WTC11 (cell line): ENCODE measurements around the gene HAUS2. TPM values are rescaled to one million over a fixed set of nuclear protein-coding genes. Genes with fewer than 3 reads are reported as not detected.

Experiments used
- ATAC-seq: fragments of 200-7000 bp; cut with Tn5 transposase; 2 replicates; pipeline ENCODE4 v1.10.0; 2021; ENCODE audit warnings: mild to moderate bottlenecking, moderate library complexity
- CTCF ChIA-PET: fragments of 300-600 bp; sonication (Branson Sonifier 250); formaldehyde crosslinking; loops from one replicate; lab custom pipeline; 2021; ENCODE audit warnings: antibody characterized with exemption; lab: Charles Lee
- POLR2A ChIA-PET: fragments of 350-600 bp; sonication (Branson Sonifier 250); formaldehyde crosslinking; loops from one replicate; lab custom pipeline; 2021; ENCODE audit warnings: antibody characterized with exemption; lab: Charles Lee
- DNase-seq: peaks from one replicate; pipeline ENCODE4 v3.0.0; 2021; ENCODE audit warnings: low spot score
- H3K27ac Mint-ChIP-seq: 2 replicates; pipeline ENCODE4 v1.8.0; 2021; ENCODE audit warnings: mixed read lengths
- H3K27me3 Mint-ChIP-seq: 2 replicates; pipeline ENCODE4 v1.8.0; 2021; ENCODE audit warnings: low read depth, mild to moderate bottlenecking, moderate library complexity, mixed read lengths
- H3K36me3 Mint-ChIP-seq: 2 replicates; pipeline ENCODE4 v1.8.0; 2021; ENCODE audit warnings: mixed read lengths
- H3K4me1 Mint-ChIP-seq: 2 replicates; pipeline ENCODE4 v1.8.0; 2022; ENCODE audit warnings: mixed read lengths
- H3K4me3 Mint-ChIP-seq: 2 replicates; pipeline ENCODE4 v1.8.0; 2021; ENCODE audit warnings: mild to moderate bottlenecking, moderate library complexity, mixed read lengths
- H3K9me3 Mint-ChIP-seq: 2 replicates; pipeline ENCODE4 v1.8.0; 2021; ENCODE audit warnings: mixed read lengths
- CBFB ChIP-seq: sonication (generic); formaldehyde crosslinking; IDR thresholded peaks from 2 replicates; pipeline ENCODE4 v1.8.1; 2022; ENCODE audit warnings: mild to moderate bottlenecking, low read depth, missing genetic modification reagents
- ELF4 ChIP-seq: sonication (generic); formaldehyde crosslinking; IDR thresholded peaks from 2 replicates; pipeline ENCODE4 v1.8.1; 2022; ENCODE audit warnings: low read depth, mild to moderate bottlenecking, moderate library complexity, missing genetic modification reagents
- FOXJ3 ChIP-seq: sonication (generic); formaldehyde crosslinking; IDR thresholded peaks from 2 replicates; pipeline ENCODE4 v1.9.0; 2021; ENCODE audit warnings: missing genetic modification reagents, mild to moderate bottlenecking, borderline replicate concordance
- FOXK1 ChIP-seq: sonication (generic); formaldehyde crosslinking; IDR thresholded peaks from 2 replicates; pipeline ENCODE4 v1.8.0; 2022; ENCODE audit warnings: mild to moderate bottlenecking, moderate library complexity, missing genetic modification reagents
- JAZF1 ChIP-seq: fragments of 250-450 bp; sonication (Bioruptor Pico); IDR thresholded peaks from 2 replicates; pipeline ENCODE4 v1.9.0; 2021; ENCODE audit warnings: moderate library complexity, mild to moderate bottlenecking, inconsistent platforms
- PRRX2 ChIP-seq: fragments of 250-450 bp; sonication (Bioruptor Pico); IDR thresholded peaks from 2 replicates; pipeline ENCODE4 v1.8.0; 2021; ENCODE audit warnings: mild to moderate bottlenecking
- SMAD3 ChIP-seq: sonication (generic); formaldehyde crosslinking; IDR thresholded peaks from 2 replicates; pipeline ENCODE4 v1.8.0; 2022; ENCODE audit warnings: missing genetic modification reagents, mild to moderate bottlenecking, borderline replicate concordance
- TEAD1 ChIP-seq: sonication (generic); formaldehyde crosslinking; IDR thresholded peaks from 2 replicates; pipeline ENCODE4 v1.8.0; 2022; ENCODE audit warnings: mild to moderate bottlenecking, missing genetic modification reagents
- ZNF121 ChIP-seq: sonication (generic); formaldehyde crosslinking; IDR thresholded peaks from 2 replicates; pipeline ENCODE4 v1.8.0; 2023; ENCODE audit warnings: missing genetic modification reagents
- ZNF138 ChIP-seq: sonication (generic); formaldehyde crosslinking; conservative IDR thresholded peaks from 2 replicates; pipeline ENCODE4 v1.8.1; 2022; ENCODE audit warnings: mild to moderate bottlenecking, moderate library complexity, missing genetic modification reagents
- total RNA-seq: library from RNA; stranded (reverse); gene quantifications from 3 replicates; pipeline ENCODE4 v1.2.3, GENCODE V29; 2021
- TF ChIP-seq, protein P1 (sequence below): sonication (generic); formaldehyde crosslinking; IDR thresholded peaks from 2 replicates; pipeline ENCODE4 v1.8.1; 2022; ENCODE audit warnings: low read depth, missing genetic modification reagents, borderline replicate concordance
- TF ChIP-seq, protein P2 (sequence below): fragments of 250-450 bp; sonication (Bioruptor Pico); IDR thresholded peaks from 2 replicates; pipeline ENCODE4 v1.9.0; 2021; ENCODE audit warnings: moderate library complexity, mild to moderate bottlenecking, inconsistent platforms, borderline replicate concordance
- TF ChIP-seq, protein P3 (sequence below): sonication (generic); formaldehyde crosslinking; IDR thresholded peaks from 2 replicates; pipeline ENCODE4 v1.8.1; 2023; ENCODE audit warnings: mild to moderate bottlenecking, moderate library complexity, missing genetic modification reagents
- TF ChIP-seq, protein P4 (sequence below): sonication (generic); formaldehyde crosslinking; IDR thresholded peaks from 2 replicates; pipeline ENCODE4 v1.8.1; 2023; ENCODE audit warnings: mild to moderate bottlenecking, missing genetic modification reagents, moderate library complexity
- TF ChIP-seq, protein P5 (sequence below): fragments of 250-450 bp; sonication (Bioruptor Pico); IDR thresholded peaks from 2 replicates; pipeline ENCODE4 v1.9.0; 2021; ENCODE audit warnings: mild to moderate bottlenecking
- TF ChIP-seq, protein P6 (sequence below): sonication (generic); formaldehyde crosslinking; conservative IDR thresholded peaks from 2 replicates; pipeline ENCODE4 v1.8.1; 2023; ENCODE audit warnings: mild to moderate bottlenecking, low read depth, missing genetic modification reagents, moderate library complexity
- TF ChIP-seq, protein P7 (sequence below): sonication (generic); formaldehyde crosslinking; IDR thresholded peaks from 2 replicates; pipeline ENCODE4 v1.8.0; 2023; ENCODE audit warnings: missing genetic modification reagents, mild to moderate bottlenecking, borderline replicate concordance
- TF ChIP-seq, protein P8 (sequence below): sonication (generic); formaldehyde crosslinking; IDR thresholded peaks from 2 replicates; pipeline ENCODE4 v1.8.0; 2022; ENCODE audit warnings: mild to moderate bottlenecking, missing genetic modification reagents

HAUS2 gene
- total RNA-seq, 1 experiment from 2014 or later, result 17.9 TPM

DNA sequence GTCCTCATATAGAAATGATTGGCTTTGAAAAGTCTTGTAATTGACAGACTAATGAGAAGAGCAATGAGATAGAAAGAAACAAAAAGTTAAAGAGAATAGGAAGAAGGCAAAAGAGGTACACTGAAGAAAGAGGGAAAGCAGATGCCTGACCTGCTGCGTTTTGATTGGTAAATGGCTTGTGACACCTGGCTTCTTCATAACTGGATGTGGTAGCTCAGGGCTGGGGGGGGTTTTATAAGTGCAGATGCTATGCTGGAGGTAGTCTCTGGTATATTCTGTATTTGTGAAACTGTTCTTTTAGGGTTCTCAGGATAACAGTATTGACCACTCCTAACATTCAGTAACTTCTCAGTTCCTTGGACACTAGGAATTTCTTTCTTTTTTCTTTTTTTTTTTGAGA is 28.1 kb downstream of the HAUS2 start:
- DNase-seq, result no peak
- H3K9me3 Mint-ChIP-seq, result no peaks in the 10 kb centered on the region
- peak overlapping the region; percentile 90 for H3K4me3 Mint-ChIP-seq
- H3K27me3 Mint-ChIP-seq, result peaks cover 79% of the 10 kb centered on the region
- ATAC-seq, result no peak
- ChIA-PET CTCF (no interaction called here), POLR2A (no interaction called here)
- H3K27ac Mint-ChIP-seq, result no peak overlapping the region
- TF ChIP-seq ZNF121 (CRISPR knock-in tag) (no peak), ELF4 (CRISPR knock-in tag) (no peak)
- TF ChIP-seq, protein P1, sequence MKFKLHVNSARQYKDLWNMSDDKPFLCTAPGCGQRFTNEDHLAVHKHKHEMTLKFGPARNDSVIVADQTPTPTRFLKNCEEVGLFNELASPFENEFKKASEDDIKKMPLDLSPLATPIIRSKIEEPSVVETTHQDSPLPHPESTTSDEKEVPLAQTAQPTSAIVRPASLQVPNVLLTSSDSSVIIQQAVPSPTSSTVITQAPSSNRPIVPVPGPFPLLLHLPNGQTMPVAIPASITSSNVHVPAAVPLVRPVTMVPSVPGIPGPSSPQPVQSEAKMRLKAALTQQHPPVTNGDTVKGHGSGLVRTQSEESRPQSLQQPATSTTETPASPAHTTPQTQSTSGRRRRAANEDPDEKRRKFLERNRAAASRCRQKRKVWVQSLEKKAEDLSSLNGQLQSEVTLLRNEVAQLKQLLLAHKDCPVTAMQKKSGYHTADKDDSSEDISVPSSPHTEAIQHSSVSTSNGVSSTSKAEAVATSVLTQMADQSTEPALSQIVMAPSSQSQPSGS (CRISPR knock-in tag), result no peak
- TF ChIP-seq, protein P2, sequence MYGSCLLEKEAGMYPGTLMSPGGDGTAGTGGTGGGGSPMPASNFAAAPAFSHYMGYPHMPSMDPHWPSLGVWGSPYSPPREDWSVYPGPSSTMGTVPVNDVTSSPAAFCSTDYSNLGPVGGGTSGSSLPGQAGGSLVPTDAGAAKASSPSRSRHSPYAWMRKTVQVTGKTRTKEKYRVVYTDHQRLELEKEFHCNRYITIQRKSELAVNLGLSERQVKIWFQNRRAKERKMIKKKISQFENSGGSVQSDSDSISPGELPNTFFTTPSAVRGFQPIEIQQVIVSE, result no peak
- TF ChIP-seq, protein P3, sequence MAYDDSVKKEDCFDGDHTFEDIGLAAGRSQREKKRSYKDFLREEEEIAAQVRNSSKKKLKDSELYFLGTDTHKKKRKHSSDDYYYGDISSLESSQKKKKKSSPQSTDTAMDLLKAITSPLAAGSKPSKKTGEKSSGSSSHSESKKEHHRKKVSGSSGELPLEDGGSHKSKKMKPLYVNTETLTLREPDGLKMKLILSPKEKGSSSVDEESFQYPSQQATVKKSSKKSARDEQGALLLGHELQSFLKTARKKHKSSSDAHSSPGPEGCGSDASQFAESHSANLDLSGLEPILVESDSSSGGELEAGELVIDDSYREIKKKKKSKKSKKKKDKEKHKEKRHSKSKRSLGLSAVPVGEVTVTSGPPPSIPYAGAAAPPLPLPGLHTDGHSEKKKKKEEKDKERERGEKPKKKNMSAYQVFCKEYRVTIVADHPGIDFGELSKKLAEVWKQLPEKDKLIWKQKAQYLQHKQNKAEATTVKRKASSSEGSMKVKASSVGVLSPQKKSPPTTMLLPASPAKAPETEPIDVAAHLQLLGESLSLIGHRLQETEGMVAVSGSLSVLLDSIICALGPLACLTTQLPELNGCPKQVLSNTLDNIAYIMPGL, result no peak
- TF ChIP-seq, protein P4, sequence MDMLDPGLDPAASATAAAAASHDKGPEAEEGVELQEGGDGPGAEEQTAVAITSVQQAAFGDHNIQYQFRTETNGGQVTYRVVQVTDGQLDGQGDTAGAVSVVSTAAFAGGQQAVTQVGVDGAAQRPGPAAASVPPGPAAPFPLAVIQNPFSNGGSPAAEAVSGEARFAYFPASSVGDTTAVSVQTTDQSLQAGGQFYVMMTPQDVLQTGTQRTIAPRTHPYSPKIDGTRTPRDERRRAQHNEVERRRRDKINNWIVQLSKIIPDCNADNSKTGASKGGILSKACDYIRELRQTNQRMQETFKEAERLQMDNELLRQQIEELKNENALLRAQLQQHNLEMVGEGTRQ (CRISPR knock-in tag), result no peak
- H3K36me3 Mint-ChIP-seq, result no peaks in the 10 kb centered on the region
- H3K4me1 Mint-ChIP-seq, result peaks cover 20% of the 10 kb centered on the region

DNA sequence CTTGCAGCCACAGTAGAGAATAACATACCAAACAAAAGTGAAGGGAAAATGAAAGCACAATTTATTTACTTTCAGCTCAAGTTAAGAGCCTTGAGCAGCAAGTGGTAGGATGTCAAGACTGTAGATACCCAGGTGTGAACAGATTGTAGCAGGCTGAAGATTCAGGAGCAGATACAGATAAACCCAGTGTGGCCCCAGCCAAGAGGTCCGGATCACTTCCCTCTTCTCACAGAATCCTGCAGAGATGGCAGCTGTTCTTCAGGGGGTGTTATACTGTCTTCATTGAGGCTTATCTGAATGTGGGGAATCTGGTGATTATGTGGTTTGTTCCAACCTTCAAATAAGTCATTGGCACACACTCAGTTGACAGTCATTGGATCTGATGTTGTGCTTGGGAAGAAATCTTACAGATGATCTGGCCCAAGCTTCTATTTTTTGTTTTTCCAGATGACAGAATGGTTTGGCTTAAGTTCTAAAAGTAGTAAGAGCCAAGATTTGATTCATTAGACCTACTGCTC is 28.9 kb downstream of the HAUS2 start:
- Mint-ChIP-seq H3K4me1 (peaks cover 20% of the 10 kb centered on the region), H3K9me3 (no peaks in the 10 kb centered on the region), H3K27me3 (peaks cover 86% of the 10 kb centered on the region), H3K27ac (no peak overlapping the region), H3K4me3 (no peak overlapping the region), H3K36me3 (no peaks in the 10 kb centered on the region)
- DNase-seq (no peak), ATAC-seq (no peak)
- ChIA-PET CTCF (no interaction called here), POLR2A (no interaction called here)
- TF ChIP-seq SMAD3 (CRISPR knock-in tag) (no peak), CBFB (no peak), TEAD1 (CRISPR knock-in tag) (no peak), ZNF138 (CRISPR knock-in tag) (no peak), PRRX2 (CRISPR knock-in tag) (no peak), FOXJ3 (CRISPR knock-in tag) (no peak)

DNA sequence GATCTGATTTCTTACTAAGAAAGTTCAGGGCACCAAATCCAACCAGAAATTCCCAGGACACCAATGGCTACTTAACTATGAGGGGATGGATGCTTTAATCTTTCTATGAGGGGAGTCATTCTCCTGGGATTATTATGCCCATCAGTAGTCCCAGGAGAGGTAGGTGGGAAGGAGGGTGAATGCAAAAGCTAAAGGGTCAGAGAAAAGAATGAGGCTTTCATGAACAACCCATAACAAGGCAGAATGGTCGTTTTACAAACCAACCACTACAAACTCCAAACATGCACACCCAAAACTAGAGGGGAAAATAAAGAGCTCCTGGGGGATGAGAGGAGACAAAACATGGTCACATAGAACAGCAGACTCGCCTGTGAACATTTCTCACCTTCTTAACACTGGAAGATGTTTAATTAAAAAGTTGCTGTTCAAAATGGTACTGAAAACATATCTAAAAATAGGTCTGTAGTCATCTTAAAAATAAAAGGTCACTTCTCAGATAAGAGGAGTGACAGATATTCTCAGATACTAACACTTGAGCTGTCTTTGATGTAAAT is 30.4 kb downstream of the HAUS2 start:
- H3K4me3 Mint-ChIP-seq, result no peak overlapping the region
- ATAC-seq (no peak), DNase-seq (no peak)
- peaks cover 85% of the 10 kb centered on the region for H3K27me3 Mint-ChIP-seq
- no peaks in the 10 kb centered on the region for H3K36me3 Mint-ChIP-seq
- POLR2A ChIA-PET, result no interaction called here
- peaks cover 35% of the 10 kb centered on the region for H3K4me1 Mint-ChIP-seq
- CTCF ChIA-PET, result no interaction called here
- no peaks in the 10 kb centered on the region for H3K9me3 Mint-ChIP-seq
- no peak overlapping the region for H3K27ac Mint-ChIP-seq
- TF ChIP-seq, protein P5, sequence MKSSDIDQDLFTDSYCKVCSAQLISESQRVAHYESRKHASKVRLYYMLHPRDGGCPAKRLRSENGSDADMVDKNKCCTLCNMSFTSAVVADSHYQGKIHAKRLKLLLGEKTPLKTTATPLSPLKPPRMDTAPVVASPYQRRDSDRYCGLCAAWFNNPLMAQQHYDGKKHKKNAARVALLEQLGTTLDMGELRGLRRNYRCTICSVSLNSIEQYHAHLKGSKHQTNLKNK (CRISPR knock-in tag), result no peak
- TF ChIP-seq, protein P6, sequence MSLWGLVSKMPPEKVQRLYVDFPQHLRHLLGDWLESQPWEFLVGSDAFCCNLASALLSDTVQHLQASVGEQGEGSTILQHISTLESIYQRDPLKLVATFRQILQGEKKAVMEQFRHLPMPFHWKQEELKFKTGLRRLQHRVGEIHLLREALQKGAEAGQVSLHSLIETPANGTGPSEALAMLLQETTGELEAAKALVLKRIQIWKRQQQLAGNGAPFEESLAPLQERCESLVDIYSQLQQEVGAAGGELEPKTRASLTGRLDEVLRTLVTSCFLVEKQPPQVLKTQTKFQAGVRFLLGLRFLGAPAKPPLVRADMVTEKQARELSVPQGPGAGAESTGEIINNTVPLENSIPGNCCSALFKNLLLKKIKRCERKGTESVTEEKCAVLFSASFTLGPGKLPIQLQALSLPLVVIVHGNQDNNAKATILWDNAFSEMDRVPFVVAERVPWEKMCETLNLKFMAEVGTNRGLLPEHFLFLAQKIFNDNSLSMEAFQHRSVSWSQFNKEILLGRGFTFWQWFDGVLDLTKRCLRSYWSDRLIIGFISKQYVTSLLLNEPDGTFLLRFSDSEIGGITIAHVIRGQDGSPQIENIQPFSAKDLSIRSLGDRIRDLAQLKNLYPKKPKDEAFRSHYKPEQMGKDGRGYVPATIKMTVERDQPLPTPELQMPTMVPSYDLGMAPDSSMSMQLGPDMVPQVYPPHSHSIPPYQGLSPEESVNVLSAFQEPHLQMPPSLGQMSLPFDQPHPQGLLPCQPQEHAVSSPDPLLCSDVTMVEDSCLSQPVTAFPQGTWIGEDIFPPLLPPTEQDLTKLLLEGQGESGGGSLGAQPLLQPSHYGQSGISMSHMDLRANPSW, result no peak
- TF ChIP-seq, protein P7, sequence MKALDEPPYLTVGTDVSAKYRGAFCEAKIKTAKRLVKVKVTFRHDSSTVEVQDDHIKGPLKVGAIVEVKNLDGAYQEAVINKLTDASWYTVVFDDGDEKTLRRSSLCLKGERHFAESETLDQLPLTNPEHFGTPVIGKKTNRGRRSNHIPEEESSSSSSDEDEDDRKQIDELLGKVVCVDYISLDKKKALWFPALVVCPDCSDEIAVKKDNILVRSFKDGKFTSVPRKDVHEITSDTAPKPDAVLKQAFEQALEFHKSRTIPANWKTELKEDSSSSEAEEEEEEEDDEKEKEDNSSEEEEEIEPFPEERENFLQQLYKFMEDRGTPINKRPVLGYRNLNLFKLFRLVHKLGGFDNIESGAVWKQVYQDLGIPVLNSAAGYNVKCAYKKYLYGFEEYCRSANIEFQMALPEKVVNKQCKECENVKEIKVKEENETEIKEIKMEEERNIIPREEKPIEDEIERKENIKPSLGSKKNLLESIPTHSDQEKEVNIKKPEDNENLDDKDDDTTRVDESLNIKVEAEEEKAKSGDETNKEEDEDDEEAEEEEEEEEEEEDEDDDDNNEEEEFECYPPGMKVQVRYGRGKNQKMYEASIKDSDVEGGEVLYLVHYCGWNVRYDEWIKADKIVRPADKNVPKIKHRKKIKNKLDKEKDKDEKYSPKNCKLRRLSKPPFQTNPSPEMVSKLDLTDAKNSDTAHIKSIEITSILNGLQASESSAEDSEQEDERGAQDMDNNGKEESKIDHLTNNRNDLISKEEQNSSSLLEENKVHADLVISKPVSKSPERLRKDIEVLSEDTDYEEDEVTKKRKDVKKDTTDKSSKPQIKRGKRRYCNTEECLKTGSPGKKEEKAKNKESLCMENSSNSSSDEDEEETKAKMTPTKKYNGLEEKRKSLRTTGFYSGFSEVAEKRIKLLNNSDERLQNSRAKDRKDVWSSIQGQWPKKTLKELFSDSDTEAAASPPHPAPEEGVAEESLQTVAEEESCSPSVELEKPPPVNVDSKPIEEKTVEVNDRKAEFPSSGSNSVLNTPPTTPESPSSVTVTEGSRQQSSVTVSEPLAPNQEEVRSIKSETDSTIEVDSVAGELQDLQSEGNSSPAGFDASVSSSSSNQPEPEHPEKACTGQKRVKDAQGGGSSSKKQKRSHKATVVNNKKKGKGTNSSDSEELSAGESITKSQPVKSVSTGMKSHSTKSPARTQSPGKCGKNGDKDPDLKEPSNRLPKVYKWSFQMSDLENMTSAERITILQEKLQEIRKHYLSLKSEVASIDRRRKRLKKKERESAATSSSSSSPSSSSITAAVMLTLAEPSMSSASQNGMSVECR, result no peak
- TF ChIP-seq JAZF1 (no peak), FOXK1 (CRISPR knock-in tag) (no peak), ELF4 (CRISPR knock-in tag) (no peak)
- TF ChIP-seq, protein P8, sequence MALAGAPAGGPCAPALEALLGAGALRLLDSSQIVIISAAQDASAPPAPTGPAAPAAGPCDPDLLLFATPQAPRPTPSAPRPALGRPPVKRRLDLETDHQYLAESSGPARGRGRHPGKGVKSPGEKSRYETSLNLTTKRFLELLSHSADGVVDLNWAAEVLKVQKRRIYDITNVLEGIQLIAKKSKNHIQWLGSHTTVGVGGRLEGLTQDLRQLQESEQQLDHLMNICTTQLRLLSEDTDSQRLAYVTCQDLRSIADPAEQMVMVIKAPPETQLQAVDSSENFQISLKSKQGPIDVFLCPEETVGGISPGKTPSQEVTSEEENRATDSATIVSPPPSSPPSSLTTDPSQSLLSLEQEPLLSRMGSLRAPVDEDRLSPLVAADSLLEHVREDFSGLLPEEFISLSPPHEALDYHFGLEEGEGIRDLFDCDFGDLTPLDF (CRISPR knock-in tag), result no peak
